Neutrophil (primary cell): ENCODE results near the gene LAMC3.

Source experiments
- H3K27ac ChIP-seq: fragments of 200-600 bp; sonication (generic); 2 replicates; pipeline ENCODE4 v1.5.1; 2016; ENCODE audit warnings: mild to moderate bottlenecking, moderate library complexity
- H3K27me3 ChIP-seq: fragments of 200-600 bp; sonication (generic); 2 replicates; pipeline ENCODE4 v1.6.0; 2016; ENCODE audit warnings: mild to moderate bottlenecking
- H3K36me3 ChIP-seq: fragments of 200-600 bp; sonication (generic); 2 replicates; pipeline ENCODE4 v1.5.1; 2017
- H3K4me1 ChIP-seq, 2 experiments: fragments of 200-600 bp in 1 of 2; sonication (generic) in 1 of 2; 1 replicate in 1 of 2; 2 replicates in 1 of 2; pipeline versions ENCODE4 v1.5.1 to v1.6.1; 2013 to 2016; ENCODE audit warnings: low read depth in 1 of 2, low read length in 1 of 2, mild to moderate bottlenecking in 1 of 2, moderate library complexity in 1 of 2; ENCODE audit not compliant: control insufficient read depth in 1 of 2, insufficient read depth in 1 of 2
- H3K4me3 ChIP-seq, 2 experiments: fragments of 200-600 bp in 1 of 2; sonication (generic) in 1 of 2; 1 replicate in 1 of 2; 2 replicates in 1 of 2; pipeline ENCODE4 v1.5.1; 2013 to 2016; ENCODE audit warnings: low read depth in 1 of 2, low read length in 1 of 2, mild to moderate bottlenecking in 1 of 2, moderate library complexity in 1 of 2
- H3K9me3 ChIP-seq: fragments of 200-600 bp; sonication (generic); 2 replicates; pipeline ENCODE4 v1.5.1; 2016
- TF ChIP-seq, protein P1 (sequence below): fragments of 200-600 bp; sonication (generic); IDR thresholded peaks from 2 replicates; pipeline ENCODE4 v1.5.1; 2016; ENCODE audit warnings: antibody characterized with exemption

The LAMC3 gene

DNA sequence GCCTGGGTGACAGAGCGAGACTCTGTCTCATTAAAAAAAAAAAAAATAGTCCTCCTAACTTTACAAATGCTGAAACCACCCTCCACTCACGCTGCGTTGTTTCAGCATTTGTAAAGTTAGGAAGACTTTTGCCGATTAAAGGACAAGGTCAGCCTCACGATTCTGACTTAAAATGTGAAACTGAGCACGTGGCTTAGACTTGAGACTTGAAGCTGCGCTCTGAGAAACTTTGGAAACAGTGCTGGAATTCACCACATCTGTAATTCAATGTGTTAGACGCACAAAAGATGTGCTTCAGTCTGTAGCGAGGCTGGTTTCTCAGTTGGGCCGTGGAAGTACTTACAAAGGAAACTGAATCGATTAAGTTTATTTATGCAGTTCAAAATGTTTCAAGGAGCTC lies 25.0 kb upstream of the LAMC3 start:
- H3K4me1 ChIP-seq, result no peaks in the 10 kb centered on the region
- TF ChIP-seq, protein P1, sequence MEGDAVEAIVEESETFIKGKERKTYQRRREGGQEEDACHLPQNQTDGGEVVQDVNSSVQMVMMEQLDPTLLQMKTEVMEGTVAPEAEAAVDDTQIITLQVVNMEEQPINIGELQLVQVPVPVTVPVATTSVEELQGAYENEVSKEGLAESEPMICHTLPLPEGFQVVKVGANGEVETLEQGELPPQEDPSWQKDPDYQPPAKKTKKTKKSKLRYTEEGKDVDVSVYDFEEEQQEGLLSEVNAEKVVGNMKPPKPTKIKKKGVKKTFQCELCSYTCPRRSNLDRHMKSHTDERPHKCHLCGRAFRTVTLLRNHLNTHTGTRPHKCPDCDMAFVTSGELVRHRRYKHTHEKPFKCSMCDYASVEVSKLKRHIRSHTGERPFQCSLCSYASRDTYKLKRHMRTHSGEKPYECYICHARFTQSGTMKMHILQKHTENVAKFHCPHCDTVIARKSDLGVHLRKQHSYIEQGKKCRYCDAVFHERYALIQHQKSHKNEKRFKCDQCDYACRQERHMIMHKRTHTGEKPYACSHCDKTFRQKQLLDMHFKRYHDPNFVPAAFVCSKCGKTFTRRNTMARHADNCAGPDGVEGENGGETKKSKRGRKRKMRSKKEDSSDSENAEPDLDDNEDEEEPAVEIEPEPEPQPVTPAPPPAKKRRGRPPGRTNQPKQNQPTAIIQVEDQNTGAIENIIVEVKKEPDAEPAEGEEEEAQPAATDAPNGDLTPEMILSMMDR, result no peak
- no peak overlapping the region for H3K27ac ChIP-seq
- peaks cover 7% of the 10 kb centered on the region for H3K27me3 ChIP-seq
- no peak overlapping the region for H3K4me3 ChIP-seq
- no peaks in the 10 kb centered on the region for H3K36me3 ChIP-seq
- no peaks in the 10 kb centered on the region for H3K9me3 ChIP-seq

DNA sequence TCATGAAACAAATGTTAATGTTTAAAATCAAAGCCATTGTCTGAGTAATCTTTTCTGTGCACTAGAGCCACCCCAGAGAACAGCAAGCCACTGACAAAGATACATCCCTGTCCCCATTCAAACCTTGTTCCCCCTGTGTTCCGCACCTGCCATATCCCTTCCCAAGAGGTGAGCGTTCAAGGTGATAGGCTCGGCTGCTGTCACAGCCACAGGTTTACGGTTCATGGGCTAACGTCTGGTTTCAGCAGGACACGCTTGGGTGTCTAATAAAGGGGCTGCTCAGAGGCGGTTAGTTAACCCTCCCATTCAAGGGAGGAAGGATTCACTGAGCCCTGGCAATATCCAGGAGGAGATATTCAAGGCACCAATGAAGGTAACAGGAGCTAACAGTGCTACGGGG lies 24.5 kb upstream of the LAMC3 start:
- H3K27me3 ChIP-seq, result peaks cover 7% of the 10 kb centered on the region
- H3K9me3 ChIP-seq, result no peaks in the 10 kb centered on the region
- H3K36me3 ChIP-seq, result no peaks in the 10 kb centered on the region
- H3K27ac ChIP-seq, result no peak overlapping the region
- no peaks in the 10 kb centered on the region for H3K4me1 ChIP-seq
- no peak overlapping the region for H3K4me3 ChIP-seq
- TF ChIP-seq, protein P1, result no peak

DNA sequence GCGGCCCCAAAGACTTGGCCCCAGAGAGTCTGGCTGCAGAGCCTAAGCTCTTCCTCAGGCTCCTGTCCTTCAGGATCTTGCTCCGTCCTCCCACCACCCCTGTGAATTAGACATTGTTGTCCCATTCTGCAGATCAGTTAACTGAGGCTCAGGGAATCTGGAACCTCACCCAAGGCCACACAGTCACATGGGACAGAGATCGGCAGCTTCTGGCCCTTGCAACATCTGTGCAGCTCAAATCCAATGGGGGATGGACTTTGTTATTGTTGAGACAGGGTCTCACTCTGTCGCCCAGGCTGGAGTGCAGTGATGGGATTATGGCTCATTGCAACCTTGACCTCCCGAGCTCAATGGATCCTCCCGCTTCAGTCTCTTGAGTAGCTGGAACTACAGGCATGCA lies 23.9 kb upstream of the LAMC3 start:
- H3K27me3 ChIP-seq, result peaks cover 7% of the 10 kb centered on the region
- no peaks in the 10 kb centered on the region for H3K9me3 ChIP-seq
- H3K27ac ChIP-seq, result no peak overlapping the region
- H3K4me1 ChIP-seq, result no peaks in the 10 kb centered on the region
- TF ChIP-seq, protein P1, result no peak
- H3K4me3 ChIP-seq, result no peak overlapping the region
- no peaks in the 10 kb centered on the region for H3K36me3 ChIP-seq

DNA sequence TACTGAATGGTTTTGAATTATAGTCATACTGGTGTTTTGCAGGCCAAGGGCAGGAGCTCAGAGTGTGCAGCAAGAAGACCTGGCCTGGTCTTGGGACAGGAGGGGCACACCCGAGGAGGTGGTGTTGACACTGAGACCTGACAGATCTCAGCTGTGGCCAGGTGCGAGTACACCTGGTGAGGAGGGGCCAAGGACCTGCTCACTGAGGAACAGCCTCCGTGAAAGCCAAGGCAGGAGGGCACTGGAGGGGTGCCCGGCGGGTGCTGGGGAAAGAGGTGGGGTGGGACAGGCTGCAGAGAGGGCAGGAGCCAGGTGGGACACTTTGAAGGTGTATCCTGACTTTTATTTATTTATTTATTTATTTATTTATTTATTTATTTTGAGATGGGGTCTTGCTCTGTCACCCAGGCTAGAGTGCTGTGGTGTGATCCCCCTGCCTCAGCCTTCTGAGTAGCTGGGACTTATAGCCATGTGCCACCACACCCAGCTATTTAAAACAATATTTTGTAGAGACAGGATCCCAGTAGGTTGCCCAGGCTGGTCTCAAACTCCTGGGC lies 23.3 kb upstream of the LAMC3 start:
- Histone ChIP-seq H3K27me3 (peaks cover 4% of the 10 kb centered on the region), H3K27ac (no peak overlapping the region), H3K4me3 (no peak overlapping the region), H3K36me3 (no peaks in the 10 kb centered on the region), H3K4me1 (no peaks in the 10 kb centered on the region), H3K9me3 (no peaks in the 10 kb centered on the region)
- TF ChIP-seq, protein P1, result no peak

DNA sequence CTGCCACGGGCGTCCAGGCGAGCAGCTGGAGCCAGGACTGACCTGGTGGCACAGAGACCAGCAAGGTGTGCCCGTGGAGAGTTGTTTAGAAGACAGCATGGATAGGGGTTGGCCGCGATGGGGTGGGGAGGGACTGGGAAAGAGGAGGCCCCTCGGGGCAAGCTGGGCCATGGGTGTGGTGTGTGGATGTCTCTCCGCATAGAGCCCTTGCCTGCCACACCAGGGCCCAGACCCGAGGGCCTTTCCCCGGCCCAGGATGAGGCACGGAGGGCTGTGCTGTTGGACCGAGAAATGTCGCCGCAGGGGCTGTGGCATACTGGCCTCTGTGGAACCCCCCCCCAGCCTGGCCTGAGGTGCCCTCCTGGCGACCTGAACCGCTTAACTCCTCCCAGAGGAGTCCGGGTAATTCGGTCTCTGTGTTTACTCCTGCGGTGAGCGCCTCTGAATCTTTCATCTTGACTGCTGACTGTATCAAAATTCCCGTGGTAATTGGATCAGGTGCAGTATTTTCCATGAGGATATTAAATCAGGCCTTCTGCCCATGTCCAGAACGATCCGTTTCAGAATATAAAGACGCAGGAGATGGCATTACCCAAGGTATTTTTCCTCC lies 22.5 kb upstream of the LAMC3 start:
- Histone ChIP-seq H3K27ac (no peak overlapping the region), H3K4me3 (no peak overlapping the region), H3K4me1 (no peaks in the 10 kb centered on the region), H3K27me3 (no peaks in the 10 kb centered on the region), H3K9me3 (no peaks in the 10 kb centered on the region), H3K36me3 (no peaks in the 10 kb centered on the region)
- TF ChIP-seq, protein P1, result no peak
